ENCODE data around the gene COL6A5. TPM values are rescaled to one million over a fixed set of nuclear protein-coding genes. Genes with fewer than 3 reads are reported as not detected.
"Not testable (repeated sequence)": the region's sequence is repeated elsewhere in the genome, so short reads cannot be mapped to it uniquely, and the experiment has no call there.

COL6A5 gene
- total RNA-seq, 4 donors from 2014 or later: 0.04 to 0.84 (median 0.05) TPM; not detected in 1

- no peak overlapping the region for H3K4me3 ChIP-seq (ENCODE audit: low read depth, poor library complexity, severe bottlenecking)
- DNase-seq (ENCODE audit: low spot score in 2 of 2): no peak
- TF ChIP-seq CTCF (IDR thresholded peaks at IDR 0.05) (no peak), POLR2A (IDR thresholded peaks at IDR 0.05) (no peak)
- intact Hi-C loops (cut with DNase I; ENCODE audit: low total_unique reads): no loop called here
- WGBS, 2 donors: 37 to 52% methylated on average over 5 of the region's 5 CpGs
Observed at GRCh38 chr3:130428871-130429712, 83.6 kb downstream of the COL6A5 start.

GRCh38 chr3:130429713-130430023 lies 84.2 kb downstream of the COL6A5 start:
- TF ChIP-seq CTCF (IDR thresholded peaks at IDR 0.05) (no peak), POLR2A (IDR thresholded peaks at IDR 0.05) (no peak)
- H3K4me3 ChIP-seq (ENCODE audit: low read depth, poor library complexity, severe bottlenecking): no peak overlapping the region
- 79 to 88% methylated on average over 2 of the region's 2 CpGs for WGBS, 2 donors
- intact Hi-C loops (cut with DNase I; ENCODE audit: low total_unique reads): no loop called here
- no peak for DNase-seq (ENCODE audit: low spot score in 2 of 2)

- intact Hi-C loops (cut with DNase I; ENCODE audit: low total_unique reads): no loop called here
- no peak for TF ChIP-seq POLR2A (IDR thresholded peaks at IDR 0.05)
- no peak for TF ChIP-seq CTCF (IDR thresholded peaks at IDR 0.05)
- no peak overlapping the region for H3K4me3 ChIP-seq (ENCODE audit: low read depth, poor library complexity, severe bottlenecking)
- DNase-seq (ENCODE audit: low spot score in 2 of 2): no peak
Observed at GRCh38 chr3:130430266-130430665, 84.8 kb downstream of the COL6A5 start.

GRCh38 chr3:130432086-130432485 lies 86.6 kb downstream of the COL6A5 start:
- H3K4me3 ChIP-seq (ENCODE audit: low read depth, poor library complexity, severe bottlenecking); DNase-seq (ENCODE audit: low spot score in 2 of 2); intact Hi-C loops (cut with DNase I; ENCODE audit: low total_unique reads): not testable (repeated sequence)
- WGBS, 2 donors: 79 to 87% methylated on average over 10 of the region's 10 CpGs

DNA sequence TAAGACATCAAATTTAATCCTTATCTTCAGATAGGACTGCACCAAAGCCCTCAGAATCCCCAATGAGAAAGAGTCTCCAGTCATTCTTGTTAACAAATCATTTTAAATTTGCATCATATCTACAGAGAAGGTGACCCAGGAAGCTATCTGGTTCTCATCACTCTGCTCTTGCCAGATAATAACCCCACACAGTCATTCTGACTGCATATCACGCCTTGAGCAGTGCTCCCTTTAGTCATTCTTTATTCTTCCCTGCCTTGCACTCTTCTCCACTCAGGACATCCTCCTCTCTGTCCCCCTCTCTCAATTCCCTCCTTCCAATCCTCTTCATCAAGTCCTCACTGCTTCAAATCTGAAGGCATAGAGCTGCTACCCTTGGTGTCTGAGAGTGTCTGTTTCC lies 87.8 kb downstream of the COL6A5 start:
- no peak for TF ChIP-seq POLR2A (IDR thresholded peaks at IDR 0.05)
- no peak for TF ChIP-seq CTCF (IDR thresholded peaks at IDR 0.05)
- WGBS, 2 donors: 56 to 69% methylated on average over 1 of the region's 1 CpG
- intact Hi-C loops (cut with DNase I; ENCODE audit: low total_unique reads): no loop called here
- no peak overlapping the region for H3K4me3 ChIP-seq (ENCODE audit: low read depth, poor library complexity, severe bottlenecking)
- no peak for DNase-seq (ENCODE audit: low spot score in 2 of 2)

GRCh38 chr3:130442284-130442683 lies 96.8 kb downstream of the COL6A5 start:
- TF ChIP-seq POLR2A (IDR thresholded peaks at IDR 0.05): no peak
- no peak for TF ChIP-seq CTCF (IDR thresholded peaks at IDR 0.05)
- intact Hi-C loops (cut with DNase I; ENCODE audit: low total_unique reads): no loop called here
- no peak for DNase-seq (ENCODE audit: low spot score in 2 of 2)
- no peak overlapping the region for H3K4me3 ChIP-seq (ENCODE audit: low read depth, poor library complexity, severe bottlenecking)
- 48 to 71% methylated on average over 1 of the region's 1 CpG for WGBS, 2 donors

DNA sequence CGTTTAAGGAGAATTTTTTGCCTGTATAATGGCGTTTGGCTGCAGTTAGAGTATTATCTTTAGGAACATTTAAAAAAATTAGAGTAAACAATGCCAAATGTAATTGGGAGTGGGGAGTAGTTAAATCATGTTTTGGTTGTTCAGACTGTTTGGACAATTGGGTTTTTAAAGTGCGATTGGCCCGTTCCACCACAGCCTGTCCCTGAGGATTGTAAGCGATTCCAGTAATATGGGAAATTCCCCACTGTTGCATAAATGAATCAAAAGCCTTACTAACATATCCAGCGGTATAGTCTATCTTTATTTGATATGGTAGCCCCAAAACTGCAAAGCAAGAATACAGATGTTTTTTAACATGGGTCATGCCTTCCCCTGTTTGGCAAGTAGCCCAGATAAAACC lies 101.4 kb downstream of the COL6A5 start:
- DNase-seq (ENCODE audit: low spot score in 2 of 2); H3K4me3 ChIP-seq (ENCODE audit: low read depth, poor library complexity, severe bottlenecking); intact Hi-C loops (cut with DNase I; ENCODE audit: low total_unique reads): not testable (repeated sequence)
- 74 to 79% methylated on average over 6 of the region's 6 CpGs for WGBS, 2 donors

DNA sequence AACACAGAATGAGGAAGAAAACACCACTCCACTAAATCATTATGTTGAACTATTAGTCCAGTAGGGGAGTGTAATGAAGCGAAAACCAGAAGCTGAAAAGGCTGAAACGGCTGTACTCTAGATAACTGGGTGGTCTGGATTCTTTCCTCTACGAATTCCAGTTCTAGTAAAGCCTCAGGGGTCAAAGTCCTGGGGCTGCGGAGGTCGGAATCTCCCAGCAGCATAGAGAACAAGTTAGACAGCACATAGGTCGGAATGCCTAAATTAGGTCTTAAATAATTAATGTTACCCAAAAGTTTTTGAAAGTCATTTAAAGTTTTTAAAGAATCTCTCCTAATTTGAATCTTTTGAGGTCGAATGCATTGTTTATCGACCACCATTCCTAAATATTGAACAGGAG lies 102.7 kb downstream of the COL6A5 start:
- H3K4me3 ChIP-seq (ENCODE audit: low read depth, poor library complexity, severe bottlenecking); DNase-seq (ENCODE audit: low spot score in 2 of 2); intact Hi-C loops (cut with DNase I; ENCODE audit: low total_unique reads): not testable (repeated sequence)
- 66 to 78% methylated on average over 8 of the region's 8 CpGs for WGBS, 2 donors

Measured in lower leg skin (tissue), 4 donors.